Subcutaneous abdominal adipose tissue (tissue), 5 donors: Measurements from ENCODE around the gene TMEM50B.
A peak's percentile ranks its signal among the peaks of the same experiment; 100 is the strongest.

Experiments
- H3K27ac ChIP-seq: one replicate; pipeline ENCODE4 v1.7.0; 2013; ENCODE audit warnings: low read depth, mild to moderate bottlenecking, inconsistent platforms, low read length, moderate library complexity
- H3K27me3 ChIP-seq, 5 donors: one replicate each; pipeline ENCODE4 v1.7.0; 2013; ENCODE audit warnings: low read length in 5 of 5, inconsistent platforms in 1 of 5; ENCODE audit not compliant: control insufficient read depth in 5 of 5, insufficient read depth in 4 of 5
- H3K36me3 ChIP-seq, 5 donors: one replicate each; pipeline ENCODE4 v1.7.0; 2013; ENCODE audit warnings: low read length in 5 of 5; ENCODE audit not compliant: control insufficient read depth in 5 of 5, insufficient read depth in 5 of 5
- H3K4me1 ChIP-seq, 5 donors: one replicate each; pipeline ENCODE4 v1.7.0; 2013; ENCODE audit warnings: low read length in 5 of 5, mild to moderate bottlenecking in 3 of 5, moderate library complexity in 1 of 5; ENCODE audit not compliant: control insufficient read depth in 5 of 5, insufficient read depth in 5 of 5
- H3K4me3 ChIP-seq, 5 donors: one replicate each; pipeline ENCODE4 v1.7.0; 2013; ENCODE audit warnings: low read length in 5 of 5, low read depth in 1 of 5
- H3K9ac ChIP-seq, 5 donors: one replicate each; pipeline ENCODE4 v1.7.0; 2013; ENCODE audit warnings: low read length in 5 of 5, mild to moderate bottlenecking in 4 of 5, moderate library complexity in 3 of 5
- H3K9me3 ChIP-seq, 5 donors: one replicate each; pipeline ENCODE4 v1.7.0; 2013; ENCODE audit warnings: low read length in 5 of 5; ENCODE audit not compliant: control insufficient read depth in 5 of 5
- donor health status: healthy.
- donor health status: healthy.
- donor health status: healthy.
- donor health status: healthy.
- donor health status: healthy.

Gene TMEM50B

GRCh38 chr21:33496345-33496744 lies 16.6 kb upstream of the TMEM50B start:
- Histone ChIP-seq H3K36me3 (no peaks in the 10 kb centered on the region), H3K4me3 (no peak overlapping the region), H3K27me3 (no peaks in the 10 kb centered on the region), H3K27ac (no peak overlapping the region), H3K4me1 (peaks cover 0 to 8% (median 6%) of the 10 kb centered on the region in 5 donors), H3K9me3 (no peaks in the 10 kb centered on the region), H3K9ac (no peak overlapping the region)

DNA sequence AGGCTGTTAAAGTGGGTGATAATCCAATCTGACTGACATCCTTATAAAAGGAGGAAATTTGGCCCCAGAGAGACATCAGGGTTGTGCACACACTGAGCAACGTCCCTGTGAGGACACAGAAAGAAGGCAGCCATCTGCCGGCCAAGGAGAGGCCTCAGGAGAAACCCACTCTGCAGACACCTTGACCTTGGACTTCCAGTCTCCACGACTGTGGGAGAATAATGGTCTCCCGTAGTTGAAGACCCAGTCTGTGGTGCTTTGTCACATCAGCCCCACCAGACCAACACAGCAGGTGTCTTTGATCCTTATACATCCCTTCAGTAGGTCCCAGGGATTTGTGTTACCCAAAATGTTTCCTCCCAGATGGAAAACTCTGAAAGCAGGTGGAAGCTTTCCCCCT lies 16.0 kb upstream of the TMEM50B start:
- H3K9me3 ChIP-seq, result no peaks in the 10 kb centered on the region
- H3K9ac ChIP-seq, result no peak overlapping the region
- no peaks in the 10 kb centered on the region for H3K36me3 ChIP-seq
- H3K4me3 ChIP-seq, result no peak overlapping the region
- peaks cover 0 to 13% (median 11%) of the 10 kb centered on the region in 5 donors for H3K4me1 ChIP-seq
- H3K27ac ChIP-seq, result no peak overlapping the region
- H3K27me3 ChIP-seq, result no peaks in the 10 kb centered on the region

GRCh38 chr21:33493756-33494155 lies 14.0 kb upstream of the TMEM50B start:
- Histone ChIP-seq H3K9ac (no peak overlapping the region), H3K36me3 (no peaks in the 10 kb centered on the region), H3K9me3 (no peaks in the 10 kb centered on the region), H3K27ac (no peak overlapping the region), H3K4me1 (peaks cover 0 to 15% (median 13%) of the 10 kb centered on the region in 5 donors), H3K27me3 (no peaks in the 10 kb centered on the region), H3K4me3 (no peak overlapping the region)

DNA sequence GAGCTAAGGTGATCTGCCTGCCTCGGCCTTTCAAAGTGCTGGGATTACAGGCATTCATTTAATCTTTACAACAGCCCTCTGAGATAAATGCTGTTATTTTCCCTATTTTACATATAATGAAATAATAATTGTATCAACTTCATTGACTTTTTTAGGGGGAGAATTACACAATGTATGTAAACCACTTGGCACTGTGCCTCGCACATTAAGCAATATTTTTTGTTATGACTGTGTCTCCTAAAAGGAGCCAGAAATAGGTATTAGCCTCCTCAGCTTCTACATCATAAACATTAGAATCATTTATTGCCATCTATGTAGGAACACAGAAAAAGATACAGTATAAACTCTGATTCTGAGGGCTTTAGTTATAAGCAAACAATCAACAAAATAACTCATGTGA lies 12.8 kb upstream of the TMEM50B start:
- Histone ChIP-seq H3K9me3 (no peaks in the 10 kb centered on the region), H3K4me1 (peaks cover 0 to 15% (median 13%) of the 10 kb centered on the region in 5 donors), H3K27ac (no peak overlapping the region), H3K27me3 (no peaks in the 10 kb centered on the region), H3K36me3 (no peaks in the 10 kb centered on the region), H3K9ac (no peak overlapping the region), H3K4me3 (no peak overlapping the region)

- H3K27me3 ChIP-seq, result no peaks in the 10 kb centered on the region
- H3K9me3 ChIP-seq, result no peaks in the 10 kb centered on the region
- peak within 1 kb of the TSS in 4 of 5 donors; percentile 68 to 83 (median 78) for H3K9ac ChIP-seq
- peak within 1 kb of the TSS; percentile 92 to 96 (median 94) for H3K4me3 ChIP-seq
- no peaks in the 10 kb centered on the region for H3K36me3 ChIP-seq
- peak within 1 kb of the TSS; percentile 74 for H3K27ac ChIP-seq
- H3K4me1 ChIP-seq, result peaks cover 0 to 15% (median 13%) of the 10 kb centered on the region in 5 donors
These were observed 11.8 kb upstream of the TMEM50B start, which contains the start of gene DNAJC28 for GRCh38 chr21:33491373-33492102. TSS of gene DNAJC28 (minus strand) at chr21:33491716. CDS start at chr21:33489393, 2,323 bp downstream.

GRCh38 chr21:33490991-33491372 lies 11.2 kb upstream of the TMEM50B start:
- Histone ChIP-seq H3K9me3 (no peaks in the 10 kb centered on the region), H3K4me1 (peaks cover 0 to 15% (median 13%) of the 10 kb centered on the region in 5 donors), H3K4me3 (peak overlapping the region; percentile 92 to 96 (median 94)), H3K9ac (peak overlapping the region in 4 of 5 donors; percentile 68 to 83 (median 78)), H3K36me3 (no peaks in the 10 kb centered on the region), H3K27me3 (no peaks in the 10 kb centered on the region), H3K27ac (peak overlapping the region; percentile 74)

GRCh38 chr21:33488936-33489335 lies 9.2 kb upstream of the TMEM50B start:
- H3K36me3 ChIP-seq, result no peaks in the 10 kb centered on the region
- H3K4me3 ChIP-seq, result no peak overlapping the region
- H3K9ac ChIP-seq, result no peak overlapping the region
- no peaks in the 10 kb centered on the region for H3K9me3 ChIP-seq
- no peak overlapping the region for H3K27ac ChIP-seq
- H3K4me1 ChIP-seq, result peaks cover 0 to 15% (median 13%) of the 10 kb centered on the region in 5 donors
- no peaks in the 10 kb centered on the region for H3K27me3 ChIP-seq

DNA sequence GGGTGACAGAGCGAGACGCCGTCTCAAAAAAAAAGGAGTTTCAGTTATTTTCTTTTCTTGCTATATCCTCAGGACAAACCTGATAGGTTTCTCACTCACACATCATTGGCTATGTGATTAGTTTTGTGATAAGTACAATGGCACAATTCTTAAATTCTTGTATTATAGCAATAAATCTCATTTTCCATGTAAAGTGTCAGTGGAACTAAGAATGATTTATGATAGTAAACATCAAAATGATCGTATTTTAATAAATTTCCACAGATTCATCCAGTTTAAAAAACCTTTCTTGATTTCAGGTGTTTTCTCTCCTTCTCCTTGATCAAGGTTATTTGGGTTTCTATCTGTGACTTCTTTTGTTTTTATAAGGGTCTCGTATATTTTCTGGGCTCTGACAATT lies 8.2 kb upstream of the TMEM50B start:
- Histone ChIP-seq H3K36me3 (no peaks in the 10 kb centered on the region), H3K27ac (no peak overlapping the region), H3K4me3 (no peak overlapping the region), H3K9me3 (no peaks in the 10 kb centered on the region), H3K4me1 (peaks cover 0 to 15% (median 13%) of the 10 kb centered on the region in 5 donors), H3K9ac (no peak overlapping the region), H3K27me3 (no peaks in the 10 kb centered on the region)

GRCh38 chr21:33481314-33481943 lies 1.7 kb upstream of the TMEM50B start:
- H3K4me3 ChIP-seq, result no peak overlapping the region

DNA sequence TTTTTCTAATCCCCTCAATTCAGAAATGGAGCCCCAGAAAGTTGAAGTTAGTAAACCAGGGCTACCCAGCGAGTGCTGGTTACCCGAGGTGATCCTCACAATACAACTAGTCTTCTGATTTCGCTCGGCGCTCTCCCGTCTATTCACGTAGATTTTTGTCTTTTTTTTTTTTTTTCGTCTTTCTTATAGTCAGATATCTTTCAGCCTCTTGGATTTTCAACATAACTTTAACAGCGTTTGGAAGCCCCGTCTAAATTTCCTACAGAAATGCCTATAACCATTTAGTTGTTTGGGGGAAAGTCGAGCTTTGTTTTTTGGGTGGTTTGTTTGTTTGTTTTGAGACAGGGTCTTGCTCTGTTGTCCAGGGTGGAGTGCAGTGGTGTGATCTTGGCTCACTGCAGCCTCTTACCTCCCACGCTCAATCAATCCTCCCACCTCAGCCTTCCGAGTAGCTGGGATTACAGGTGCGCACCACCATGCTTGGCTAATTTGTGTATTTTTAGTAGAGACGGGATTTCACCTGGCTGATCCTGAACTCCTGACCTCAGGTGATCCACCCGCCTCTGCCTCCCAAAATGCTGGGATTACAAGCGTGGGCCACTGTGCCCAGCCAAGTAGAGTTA lies 818 bp upstream of the TMEM50B start:
- Histone ChIP-seq H3K4me3 (peak overlapping the region; percentile 84 to 93 (median 86)), H3K4me1 (peaks cover 0 to 19% (median 17%) of the 10 kb centered on the region in 5 donors), H3K36me3 (no peaks in the 10 kb centered on the region), H3K27ac (peak overlapping the region; percentile 78), H3K9me3 (no peaks in the 10 kb centered on the region), H3K9ac (peak overlapping the region; percentile 86 to 96 (median 87)), H3K27me3 (no peaks in the 10 kb centered on the region)

More at GRCh38 chr21:33481314-33481943, 1.7 kb upstream of the TMEM50B start:
- Histone ChIP-seq H3K36me3 (no peaks in the 10 kb centered on the region), H3K9ac (no peak overlapping the region), H3K27ac (no peak overlapping the region), H3K9me3 (no peaks in the 10 kb centered on the region), H3K4me1 (peaks cover 0 to 19% (median 17%) of the 10 kb centered on the region in 5 donors), H3K27me3 (no peaks in the 10 kb centered on the region)
